Lower leg skin (tissue), 3 donors: ENCODE measurements around the gene NUP37.

ENCODE experiments used
- CTCF ChIP-seq, 3 donors: fragments of 450-650 bp; IDR thresholded peaks; one replicate each; pipeline ENCODE4 v1.5.1; 2016; ENCODE audit warnings: antibody characterized with exemption in 3 of 3, mild to moderate bottlenecking in 3 of 3, moderate library complexity in 2 of 3
- POLR2A ChIP-seq, 2 donors: fragments of 450-650 bp; IDR thresholded peaks; one replicate each; pipeline ENCODE4 v1.6.1; 2016 to 2017; ENCODE audit warnings: antibody characterized with exemption in 2 of 2, mild to moderate bottlenecking in 1 of 2, moderate library complexity in 1 of 2

- TF ChIP-seq POLR2A (IDR thresholded peaks at IDR 0.05): no peak
- TF ChIP-seq CTCF (IDR thresholded peaks at IDR 0.05): no peak
These were observed 26.6 kb downstream of the NUP37 start for GRCh38 chr12:102093319-102093718.
